Measurements from ENCODE around the gene CDK17.
"Not testable (repeated sequence)": the region's sequence is repeated elsewhere in the genome, so short reads cannot be mapped to it uniquely, and the experiment has no call there.

Gene CDK17

GRCh38 chr12:96397756-96398423 is 2.3 kb downstream of the CDK17 start:
- H3K27ac ChIP-seq = no peak overlapping the region
- no peak for TF ChIP-seq ZFX (IDR thresholded peaks at IDR 0.05; ENCODE audit: borderline replicate concordance)
- TF ChIP-seq, protein P1, sequence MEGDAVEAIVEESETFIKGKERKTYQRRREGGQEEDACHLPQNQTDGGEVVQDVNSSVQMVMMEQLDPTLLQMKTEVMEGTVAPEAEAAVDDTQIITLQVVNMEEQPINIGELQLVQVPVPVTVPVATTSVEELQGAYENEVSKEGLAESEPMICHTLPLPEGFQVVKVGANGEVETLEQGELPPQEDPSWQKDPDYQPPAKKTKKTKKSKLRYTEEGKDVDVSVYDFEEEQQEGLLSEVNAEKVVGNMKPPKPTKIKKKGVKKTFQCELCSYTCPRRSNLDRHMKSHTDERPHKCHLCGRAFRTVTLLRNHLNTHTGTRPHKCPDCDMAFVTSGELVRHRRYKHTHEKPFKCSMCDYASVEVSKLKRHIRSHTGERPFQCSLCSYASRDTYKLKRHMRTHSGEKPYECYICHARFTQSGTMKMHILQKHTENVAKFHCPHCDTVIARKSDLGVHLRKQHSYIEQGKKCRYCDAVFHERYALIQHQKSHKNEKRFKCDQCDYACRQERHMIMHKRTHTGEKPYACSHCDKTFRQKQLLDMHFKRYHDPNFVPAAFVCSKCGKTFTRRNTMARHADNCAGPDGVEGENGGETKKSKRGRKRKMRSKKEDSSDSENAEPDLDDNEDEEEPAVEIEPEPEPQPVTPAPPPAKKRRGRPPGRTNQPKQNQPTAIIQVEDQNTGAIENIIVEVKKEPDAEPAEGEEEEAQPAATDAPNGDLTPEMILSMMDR (IDR thresholded peaks at IDR 0.05) = no peak

GRCh38 chr12:96396914-96397313 is 3.3 kb downstream of the CDK17 start:
- no peak overlapping the region for H3K27ac ChIP-seq
- TF ChIP-seq, protein P1 (IDR thresholded peaks at IDR 0.05) = no peak
- no peak for TF ChIP-seq ZFX (IDR thresholded peaks at IDR 0.05; ENCODE audit: borderline replicate concordance)

- no peak overlapping the region for H3K27ac ChIP-seq
- no peak for TF ChIP-seq ZFX (IDR thresholded peaks at IDR 0.05; ENCODE audit: borderline replicate concordance)
- TF ChIP-seq, protein P1 (IDR thresholded peaks at IDR 0.05) = no peak
Measured at GRCh38 chr12:96396209-96396608, 4.0 kb downstream of the CDK17 start.

GRCh38 chr12:96395236-96395635 is 5.0 kb downstream of the CDK17 start:
- H3K27ac ChIP-seq = no peak overlapping the region
- TF ChIP-seq, protein P1 (IDR thresholded peaks at IDR 0.05) = no peak
- no peak for TF ChIP-seq ZFX (IDR thresholded peaks at IDR 0.05; ENCODE audit: borderline replicate concordance)

DNA sequence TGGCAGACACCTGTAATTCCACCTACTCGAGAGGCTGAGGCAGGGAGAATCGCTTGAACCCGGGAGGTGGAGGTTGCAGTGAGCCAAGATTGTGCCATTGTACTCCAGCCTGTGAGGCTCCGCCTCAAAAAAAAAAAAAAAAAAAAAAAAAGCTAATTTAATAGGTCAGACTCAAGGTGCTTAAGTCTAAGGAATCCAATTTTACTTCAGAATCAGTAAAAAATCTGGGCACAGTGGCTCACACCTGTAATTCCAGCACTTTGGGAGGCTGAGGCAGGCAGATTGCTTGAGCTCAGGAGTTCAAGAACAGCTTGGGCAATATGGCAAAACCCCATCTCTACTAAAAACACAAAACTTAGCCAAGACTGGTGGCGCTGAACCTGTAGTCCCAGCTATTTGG is 7.0 kb downstream of the CDK17 start:
- not testable (repeated sequence) for H3K27ac ChIP-seq

GRCh38 chr12:96392397-96392796 is 7.8 kb downstream of the CDK17 start:
- TF ChIP-seq ZFX (IDR thresholded peaks at IDR 0.05; ENCODE audit: borderline replicate concordance) = no peak
- TF ChIP-seq, protein P1 (IDR thresholded peaks at IDR 0.05) = no peak
- H3K27ac ChIP-seq = no peak overlapping the region

GRCh38 chr12:96387981-96388380 is 12.3 kb downstream of the CDK17 start:
- H3K27ac ChIP-seq = no peak overlapping the region

More at GRCh38 chr12:96387981-96388380, 12.3 kb downstream of the CDK17 start:
- TF ChIP-seq, protein P1 (IDR thresholded peaks at IDR 0.05) = no peak
- no peak for TF ChIP-seq ZFX (IDR thresholded peaks at IDR 0.05; ENCODE audit: borderline replicate concordance)
